ENCODE data around the gene PTPRD.

DNA sequence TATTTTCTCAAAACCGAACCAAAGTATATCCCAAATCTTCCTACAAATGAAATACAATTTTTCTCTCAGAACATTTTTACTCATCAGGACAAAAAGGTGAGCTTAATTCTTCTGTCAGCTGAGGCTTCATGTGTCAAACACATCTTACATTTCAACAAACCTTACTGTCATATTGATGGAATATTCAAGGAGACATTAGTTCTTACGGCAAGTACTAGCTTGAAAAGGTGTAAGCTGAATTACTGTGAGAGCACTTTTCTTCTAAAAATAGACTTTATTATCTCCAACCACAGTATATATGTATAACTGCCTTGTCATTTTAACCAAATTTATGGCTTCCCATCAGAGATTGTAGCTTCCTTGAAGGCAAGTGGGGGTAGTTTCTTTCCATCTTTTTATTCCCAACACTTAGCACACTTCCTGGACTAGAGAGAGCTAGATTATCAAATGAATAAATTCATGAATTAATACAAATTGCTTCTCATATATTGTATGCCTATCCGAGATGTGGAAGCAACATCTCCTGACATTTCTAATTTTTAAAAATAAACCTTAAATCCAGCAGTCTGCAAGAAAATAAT lies 1990.5 kb downstream of the PTPRD start:
- no peak for TF ChIP-seq CTCF (tag by site-specific recombination; IDR thresholded peaks at IDR 0.05)
- TF ChIP-seq SALL2 (tag by site-specific recombination; IDR thresholded peaks at IDR 0.05; ENCODE audit: borderline replicate concordance) = no peak
- no peak for TF ChIP-seq ZNF792 (tag by site-specific recombination; IDR thresholded peaks at IDR 0.05)
- TF ChIP-seq OVOL3 (tag by site-specific recombination; IDR thresholded peaks at IDR 0.05) = no peak
- no peak for TF ChIP-seq YY1 (tag by site-specific recombination; IDR thresholded peaks at IDR 0.05)
- no peak for TF ChIP-seq ZNF133 (tag by site-specific recombination; IDR thresholded peaks at IDR 0.05)
- TF ChIP-seq ZNF132 (tag by site-specific recombination; IDR thresholded peaks at IDR 0.05; ENCODE audit: borderline replicate concordance) = no peak
- no peak for TF ChIP-seq ZNF274 (IDR thresholded peaks at IDR 0.05; ENCODE audit: low read length)
- TF ChIP-seq ZNF274 (tag by site-specific recombination; IDR thresholded peaks at IDR 0.05; ENCODE audit: borderline replicate concordance) = no peak
- no peak for TF ChIP-seq ZNF140 (tag by site-specific recombination; IDR thresholded peaks at IDR 0.05)
- TF ChIP-seq PATZ1 (tag by site-specific recombination; IDR thresholded peaks at IDR 0.05) = no peak
- no peak for TF ChIP-seq GFI1B (tag by site-specific recombination; IDR thresholded peaks at IDR 0.05)
- TF ChIP-seq EGR2 (tag by site-specific recombination; IDR thresholded peaks at IDR 0.05; ENCODE audit: low read depth) = no peak
- TF ChIP-seq ZNF311 (tag by site-specific recombination; IDR thresholded peaks at IDR 0.05; ENCODE audit: borderline replicate concordance) = no peak
